Measurements from ENCODE around the gene RAB28.
A peak's percentile ranks its signal among the peaks of the same experiment; 100 is the strongest.

Gene RAB28

GRCh38 chr4:13504374-13504773 is 20.2 kb upstream of the RAB28 start:
- no peak for DNase-seq

DNA sequence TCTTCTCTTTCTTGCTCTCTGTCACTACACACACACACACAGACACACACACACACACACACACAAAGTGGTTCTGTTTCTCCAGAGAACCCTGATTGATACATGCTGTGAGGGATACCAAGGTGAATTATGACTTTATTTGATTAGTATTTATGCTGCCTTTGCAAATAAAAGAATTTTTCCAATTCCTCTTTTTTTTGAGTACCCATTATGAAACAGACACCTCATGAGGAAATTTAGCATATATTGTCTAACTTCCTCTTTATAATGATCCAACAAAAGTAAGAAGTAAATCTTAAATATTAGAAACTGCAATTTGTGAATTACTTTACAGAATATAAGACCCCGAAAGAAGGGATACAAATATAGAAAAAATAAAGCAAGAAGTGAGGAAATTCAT is 14.3 kb upstream of the RAB28 start:
- DNase-seq = no peak

DNA sequence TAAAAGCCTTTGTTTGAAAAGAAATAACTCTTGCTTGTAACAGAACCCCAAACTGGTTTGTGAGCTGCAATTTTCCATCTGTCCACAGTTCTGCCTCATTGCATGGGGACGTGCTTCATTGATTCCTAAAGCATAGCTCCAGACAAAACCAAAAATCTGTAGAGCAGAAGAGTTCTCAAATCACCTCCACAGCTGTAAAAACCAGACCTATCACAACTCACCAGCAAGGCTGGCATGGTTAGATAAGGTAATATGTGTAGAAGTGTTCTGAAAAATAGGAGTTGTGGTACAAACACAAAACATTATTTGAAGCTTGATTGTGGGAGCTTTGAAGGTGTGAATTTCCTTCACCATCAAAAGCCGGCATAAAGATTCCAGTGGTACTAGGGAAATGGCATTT is 12.5 kb upstream of the RAB28 start:
- DNase-seq = no peak

GRCh38 chr4:13495753-13496152 is 11.6 kb upstream of the RAB28 start:
- DNase-seq = no peak

GRCh38 chr4:13493793-13494192 is 9.7 kb upstream of the RAB28 start:
- DNase-seq = no peak

GRCh38 chr4:13492747-13493146 is 8.6 kb upstream of the RAB28 start:
- DNase-seq = no peak

- peak; percentile 43 for DNase-seq
Observed at GRCh38 chr4:13484749-13485221, 645 bp upstream of the RAB28 start.

DNA sequence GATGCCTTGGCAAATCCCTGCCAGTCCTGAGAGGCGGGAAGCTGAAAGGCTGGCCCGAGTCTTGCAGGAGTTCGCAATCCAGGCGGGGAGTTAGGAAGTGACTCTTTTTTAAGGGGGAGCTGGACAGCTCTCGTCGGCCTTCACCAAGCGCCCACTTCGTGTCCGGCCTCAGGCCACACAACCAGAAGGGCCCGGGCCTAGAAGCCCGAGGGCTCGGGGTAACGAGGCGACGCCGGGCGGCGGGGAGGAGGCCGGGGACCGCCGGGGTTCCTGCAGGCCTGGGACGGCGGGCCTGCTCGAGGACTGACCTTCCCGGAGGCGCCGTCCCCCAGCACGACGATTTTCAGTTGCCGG is 395 bp downstream of the RAB28 start:
- DNase-seq = no peak

- peak; percentile 8 for DNase-seq
Observed at GRCh38 chr4:13483136-13483767, 888 bp downstream of the RAB28 start.

DNA sequence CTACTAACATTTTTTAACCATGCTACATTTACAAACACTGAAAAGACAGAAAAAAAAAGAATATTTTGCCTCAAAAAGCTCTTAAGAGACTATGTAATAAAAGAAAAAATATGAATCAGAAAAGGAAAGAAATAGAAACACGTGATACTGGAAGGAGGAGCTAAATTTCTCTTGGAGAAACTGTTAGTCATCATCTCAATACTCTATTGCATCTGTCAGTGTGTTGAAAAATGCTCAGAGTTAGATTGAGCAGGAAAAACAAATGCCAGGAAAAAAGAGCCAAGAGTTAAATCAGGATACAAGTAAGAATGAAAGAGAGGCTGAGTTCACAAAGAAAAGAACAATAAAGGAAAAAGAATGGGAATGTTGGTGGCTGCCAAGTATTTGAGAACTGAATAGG is 2.6 kb downstream of the RAB28 start:
- no peak for DNase-seq

- no peak for DNase-seq
Observed at GRCh38 chr4:13478707-13479106, 5.4 kb downstream of the RAB28 start.

DNA sequence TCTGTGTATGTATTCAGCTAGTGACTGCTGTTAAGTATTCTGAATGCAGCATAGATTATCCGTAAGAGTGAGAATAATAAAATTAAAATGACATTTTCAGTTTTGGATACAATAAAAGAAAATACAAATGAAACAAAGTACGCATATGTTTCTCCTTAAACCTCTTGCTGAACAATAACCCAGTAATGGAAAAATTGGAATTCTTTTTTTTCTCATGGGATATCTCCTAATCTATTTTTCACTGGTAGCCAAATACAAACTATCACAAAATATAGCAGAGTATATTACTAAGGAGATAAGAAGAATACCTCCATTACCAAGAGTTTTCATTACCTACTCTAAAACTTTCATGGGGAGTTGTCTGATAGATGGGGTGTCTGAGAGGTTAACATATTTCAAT is 6.0 kb downstream of the RAB28 start:
- no peak for DNase-seq

DNA sequence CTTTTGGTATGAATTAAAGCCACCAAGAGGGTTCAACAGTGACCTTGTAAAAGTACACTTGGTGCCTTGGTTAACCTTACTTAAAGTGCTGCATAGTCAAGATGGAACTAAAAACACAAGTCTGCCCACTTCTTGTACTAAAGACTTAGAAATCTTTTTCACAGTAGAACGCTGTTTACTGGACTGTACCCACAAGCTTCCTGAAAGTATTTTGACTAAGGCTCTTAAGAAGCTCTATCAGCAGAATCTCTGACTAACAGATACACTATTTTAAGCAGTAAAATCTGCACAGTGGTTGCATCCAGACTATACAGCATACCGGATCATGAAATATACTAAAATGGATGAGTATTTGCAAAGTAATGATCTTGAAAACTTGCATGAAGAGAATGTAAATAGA is 7.2 kb downstream of the RAB28 start:
- DNase-seq = peak; percentile 6

- no peak for DNase-seq
Observed at GRCh38 chr4:13476152-13476551, 8.0 kb downstream of the RAB28 start.

DNA sequence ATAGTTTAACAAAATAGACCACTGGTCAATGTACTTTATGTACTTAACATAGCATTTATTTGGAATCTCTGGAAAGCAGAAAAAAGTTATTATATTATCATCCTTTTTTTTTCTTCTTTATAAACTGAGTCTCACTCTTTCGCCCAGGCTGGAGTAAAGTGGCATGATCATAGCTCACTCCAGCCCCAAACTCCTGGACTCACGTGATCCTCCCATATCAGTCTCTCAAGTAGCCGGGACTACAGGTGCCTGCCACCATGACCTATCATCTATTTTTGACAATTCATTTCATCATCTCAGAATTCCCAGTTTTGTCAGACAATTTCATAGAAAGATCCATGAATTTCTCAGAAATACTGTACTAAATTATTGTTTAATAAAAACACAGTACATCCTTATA is 12.7 kb downstream of the RAB28 start:
- DNase-seq = no peak

DNA sequence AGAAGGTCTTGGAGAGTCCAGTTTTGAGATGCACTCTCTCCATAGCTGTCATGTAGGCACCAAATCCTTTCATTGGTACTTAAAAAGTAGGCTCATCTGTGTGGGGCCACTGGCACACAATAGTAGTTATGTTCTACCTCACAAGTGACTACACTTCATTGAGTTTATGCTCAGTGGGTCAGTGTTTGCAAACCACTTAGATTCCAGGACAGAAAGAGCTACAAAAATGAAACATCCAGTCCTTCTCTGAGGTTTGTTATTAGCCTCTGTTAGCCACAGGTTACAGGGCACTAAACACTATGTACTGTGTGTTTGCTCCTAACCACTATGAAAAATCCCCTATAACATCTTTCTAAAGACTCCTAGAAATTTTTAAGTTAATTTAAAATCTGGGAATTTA is 13.8 kb downstream of the RAB28 start:
- DNase-seq = no peak

GRCh38 chr4:13464973-13465372 is 19.2 kb downstream of the RAB28 start:
- DNase-seq = no peak

DNA sequence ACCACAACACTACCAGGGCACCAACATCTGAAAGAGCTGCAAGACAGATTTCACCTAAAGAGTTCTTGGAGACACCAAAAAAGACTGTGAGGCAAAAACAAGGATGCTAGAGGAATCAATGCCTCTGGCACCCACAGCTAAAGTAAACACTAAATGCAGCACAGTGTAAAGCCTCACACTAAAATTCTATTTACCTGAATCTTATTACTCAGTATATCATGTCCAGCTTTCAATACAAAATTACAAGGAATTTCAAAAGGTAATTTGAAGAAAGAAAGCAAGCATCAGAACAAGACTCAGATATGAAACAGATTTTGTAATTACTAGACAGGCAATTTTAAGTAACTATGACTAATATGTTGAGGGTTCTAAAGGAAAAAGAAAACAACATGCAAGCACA is 19.6 kb downstream of the RAB28 start:
- no peak for DNase-seq

DNA sequence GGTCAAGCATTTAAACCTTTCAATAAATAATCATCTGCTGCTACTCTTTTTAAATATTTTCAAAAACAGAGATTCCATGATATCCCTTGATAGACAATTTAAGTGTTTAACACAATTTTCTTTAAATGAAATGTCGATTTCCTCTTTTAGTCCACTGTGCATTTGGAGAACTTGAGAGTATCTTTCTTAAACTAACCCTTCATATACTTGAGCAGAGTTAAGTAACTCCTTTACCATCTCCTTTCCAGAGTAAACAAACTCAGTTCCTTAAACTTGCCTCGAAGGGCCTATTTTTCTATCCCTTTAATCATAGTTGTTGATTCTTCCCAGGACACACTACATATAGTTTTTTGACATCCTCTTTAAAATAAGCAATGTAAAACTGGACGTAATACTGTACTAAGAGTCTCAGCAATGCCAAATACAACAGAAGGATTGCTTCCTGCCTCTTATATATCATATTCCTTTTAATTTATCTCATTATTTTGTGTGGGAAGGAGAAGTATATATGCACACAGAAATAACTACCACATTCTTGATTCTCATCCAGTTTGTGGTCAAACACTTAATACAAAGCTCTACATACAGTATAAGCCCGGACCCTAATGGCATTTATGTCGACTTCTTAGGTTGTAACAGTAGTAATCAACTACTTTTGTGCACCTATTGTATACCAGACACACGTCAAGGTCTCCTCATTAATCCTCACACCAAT is 22.8 kb downstream of the RAB28 start:
- DNase-seq = no peak

DNA sequence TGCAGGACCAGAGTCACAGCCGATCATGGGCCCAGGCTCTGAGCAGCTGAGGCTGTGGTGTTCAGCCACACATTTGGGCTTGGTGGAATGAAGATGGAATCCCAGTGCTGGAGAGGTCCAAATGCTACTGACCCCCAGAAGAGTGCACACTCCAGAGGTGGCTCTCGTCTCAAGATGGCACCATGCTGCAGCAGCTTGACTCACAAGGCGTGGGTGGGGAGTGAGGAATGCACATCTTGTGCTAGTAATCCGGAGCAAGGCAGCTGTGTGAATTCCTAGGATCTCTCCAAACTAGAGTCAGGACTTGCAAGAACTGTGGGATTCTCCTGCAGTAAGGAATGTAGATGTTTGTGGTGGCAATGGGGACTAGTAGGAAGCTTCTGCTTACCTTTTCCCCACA is 28.7 kb downstream of the RAB28 start:
- DNase-seq = no peak

GRCh38 chr4:13454786-13455185 is 29.4 kb downstream of the RAB28 start:
- DNase-seq = no peak

- DNase-seq = no peak
Observed at GRCh38 chr4:13452927-13453579, 31.1 kb downstream of the RAB28 start.

DNA sequence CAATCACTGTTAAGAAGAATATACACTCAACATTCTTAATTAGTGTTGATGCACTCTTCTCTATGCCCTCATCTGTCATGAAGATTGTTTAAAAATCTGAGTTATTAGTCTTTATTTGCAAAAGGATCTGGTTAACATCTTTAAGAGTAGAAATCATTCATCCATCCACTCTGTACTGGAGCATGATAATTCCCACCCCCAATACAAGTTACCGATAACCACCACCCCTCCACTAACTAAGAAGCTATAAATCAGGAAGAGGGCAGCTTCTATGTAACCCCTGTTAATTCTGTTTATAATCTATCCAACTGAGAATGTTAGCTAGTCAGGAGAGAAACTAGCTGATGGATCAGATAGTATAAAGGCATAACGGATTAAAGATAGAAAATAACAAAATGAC is 34.5 kb downstream of the RAB28 start:
- no peak for DNase-seq

Data from CD4-positive, alpha-beta T cell treated with Interleukin-4 for 4 hours (primary cell).